Glomerular visceral epithelial cell (primary cell): ENCODE data around the gene PDIA5.

ENCODE experiments used
- DNase-seq: peaks from one replicate; pipeline ENCODE4 v3.0.0-alpha.2; 2016; ENCODE audit errors: extremely low spot score

Gene PDIA5

DNA sequence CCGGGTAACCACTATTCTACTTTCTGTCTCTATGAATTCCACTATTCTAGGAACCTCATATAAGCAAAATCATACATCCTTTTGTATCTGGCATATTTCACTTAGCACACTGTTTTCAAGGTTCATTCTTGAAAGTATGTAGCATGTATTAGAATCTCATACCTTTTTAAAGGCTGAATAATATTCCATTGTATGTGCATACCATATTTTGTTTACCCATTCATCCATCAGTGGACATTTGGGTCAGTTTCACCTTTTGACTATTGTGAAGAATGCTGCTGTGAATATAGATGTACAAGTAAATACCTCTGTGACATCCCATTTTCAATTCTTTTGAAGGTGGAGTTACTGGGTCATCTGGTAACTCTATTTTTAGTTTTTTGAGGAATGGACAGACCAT lies 98.3 kb downstream of the PDIA5 start:
- DNase-seq, result no peak

DNA sequence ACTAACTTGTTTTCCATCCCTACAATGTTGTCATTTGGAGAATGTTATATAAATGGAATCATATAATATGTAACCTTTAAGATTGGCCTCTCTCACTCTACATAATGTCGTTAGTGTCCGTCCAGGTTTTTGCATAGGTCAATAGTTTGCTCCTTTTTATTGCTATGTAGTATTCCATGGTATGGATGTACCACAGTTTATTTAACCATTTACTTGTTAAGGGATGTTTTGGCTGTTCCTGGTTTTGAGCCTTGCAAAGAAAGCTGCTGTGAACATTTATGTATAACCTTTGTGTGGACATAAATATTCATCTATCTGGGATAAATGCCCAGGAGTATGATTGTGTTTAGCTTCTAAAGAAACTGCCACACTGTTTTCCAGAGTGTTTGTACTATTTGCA lies 100.9 kb downstream of the PDIA5 start:
- no peak for DNase-seq

DNA sequence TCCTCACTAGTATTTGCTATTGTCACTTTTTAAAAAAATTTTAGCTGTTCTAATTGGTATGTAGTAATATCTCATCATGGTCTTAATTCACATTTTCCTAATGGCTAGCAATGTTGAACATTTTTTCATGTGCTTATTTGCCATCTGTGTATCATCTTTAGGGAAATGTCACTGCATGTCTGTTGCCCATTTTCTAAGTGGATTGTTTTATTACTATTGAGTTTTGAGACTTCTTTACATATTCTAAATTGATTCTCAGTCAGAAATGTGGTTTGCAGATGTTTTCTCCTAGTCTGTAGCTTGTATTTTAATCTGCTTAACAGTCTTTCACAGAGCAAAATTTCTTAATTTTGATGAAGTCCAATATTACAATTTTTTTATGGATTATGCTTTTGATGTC lies 101.3 kb downstream of the PDIA5 start:
- no peak for DNase-seq

DNA sequence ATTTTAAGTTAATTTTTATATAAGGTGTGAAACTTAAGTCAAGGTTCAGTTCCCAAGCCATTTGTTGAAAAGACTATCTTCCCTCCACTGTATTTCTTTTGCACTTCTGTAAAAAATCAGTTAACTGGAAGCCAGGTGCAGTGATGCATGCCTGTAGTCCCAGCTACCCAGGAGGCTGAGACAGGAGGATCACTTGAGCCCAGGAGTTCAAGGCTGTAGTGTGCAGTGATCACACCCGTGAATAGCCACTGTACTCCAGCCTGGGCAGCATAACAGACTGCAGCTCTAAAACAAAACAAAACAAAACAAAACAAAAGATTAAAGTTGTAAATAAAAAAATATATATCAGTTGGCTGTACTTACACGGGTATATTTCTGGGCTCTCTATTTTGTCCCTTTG lies 101.8 kb downstream of the PDIA5 start:
- no peak for DNase-seq

DNA sequence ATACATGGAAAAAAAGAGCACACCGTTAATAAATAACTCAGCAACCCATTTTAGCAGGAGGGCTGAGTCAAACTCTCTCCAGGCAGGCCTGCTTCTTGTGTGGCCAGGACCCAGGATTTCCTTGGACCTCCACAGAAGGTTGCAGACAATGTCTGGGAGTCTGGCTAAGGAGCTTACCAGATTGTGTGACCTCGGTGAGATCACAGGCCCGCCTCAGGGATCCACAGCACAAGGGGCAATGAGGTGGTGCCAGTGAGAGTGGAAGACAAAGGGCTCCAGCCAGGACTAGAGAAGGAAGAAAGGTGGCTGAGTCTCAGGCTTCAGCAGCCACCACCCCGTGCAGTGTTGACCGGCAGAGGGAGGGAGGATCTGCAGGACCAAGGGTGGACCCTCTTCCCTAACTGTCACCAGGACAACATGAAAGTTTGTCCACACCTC lies 102.7 kb downstream of the PDIA5 start:
- peak; percentile 80 for DNase-seq

DNA sequence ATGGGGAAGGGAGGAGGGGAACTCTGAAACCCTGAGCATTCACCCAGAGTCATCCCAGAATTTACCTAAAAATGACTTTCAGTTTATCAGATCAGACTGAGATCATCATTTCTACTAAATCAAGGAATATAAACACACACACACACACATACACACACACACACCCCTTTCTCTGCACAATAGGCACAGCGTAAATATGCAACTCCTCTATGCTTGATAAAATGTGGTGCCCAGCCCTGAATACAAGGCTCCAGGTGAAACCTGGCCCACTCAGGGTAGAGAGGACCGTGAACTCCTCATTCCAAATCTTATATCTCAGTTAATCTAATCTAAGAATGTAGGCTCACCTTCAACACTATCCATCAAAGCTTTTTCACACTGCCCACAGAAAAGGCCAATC lies 103.1 kb downstream of the PDIA5 start:
- no peak for DNase-seq

DNA sequence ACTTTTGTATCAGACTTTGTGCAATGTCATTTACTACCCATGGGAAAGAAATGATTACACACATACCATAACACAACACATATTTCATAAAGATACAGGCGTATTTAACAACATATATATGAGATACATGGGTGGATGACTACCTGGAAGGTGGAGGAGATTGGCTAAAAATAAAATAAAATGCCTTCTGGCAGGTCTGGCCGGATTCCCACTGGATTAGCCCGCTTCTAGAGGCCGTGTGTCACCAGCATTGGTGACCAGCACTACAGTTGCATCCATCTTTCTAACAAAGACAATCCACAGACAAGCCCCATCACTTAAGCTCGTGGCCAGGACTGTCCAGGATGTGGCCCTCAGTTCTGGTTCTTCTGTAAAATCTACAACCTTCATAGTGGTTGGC lies 114.0 kb downstream of the PDIA5 start:
- no peak for DNase-seq

DNA sequence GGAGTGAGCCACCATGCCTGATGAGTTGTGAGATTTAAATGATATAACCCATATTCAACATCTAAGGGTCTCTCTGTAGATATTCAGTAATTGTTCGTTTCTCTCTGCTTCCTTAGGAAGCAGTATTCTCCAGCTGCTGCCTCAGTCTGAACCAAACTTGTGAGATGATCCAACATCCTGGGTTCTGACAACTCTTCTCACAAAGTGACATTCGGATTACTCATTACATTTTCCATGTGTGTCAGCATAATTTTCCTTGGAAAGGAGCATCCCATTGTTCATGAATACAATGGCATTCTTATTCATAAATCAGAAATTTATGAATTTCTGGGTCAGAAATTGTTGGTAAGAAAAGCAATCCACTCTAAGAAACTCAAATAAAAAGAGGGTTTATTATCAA lies 119.9 kb downstream of the PDIA5 start:
- no peak for DNase-seq

DNA sequence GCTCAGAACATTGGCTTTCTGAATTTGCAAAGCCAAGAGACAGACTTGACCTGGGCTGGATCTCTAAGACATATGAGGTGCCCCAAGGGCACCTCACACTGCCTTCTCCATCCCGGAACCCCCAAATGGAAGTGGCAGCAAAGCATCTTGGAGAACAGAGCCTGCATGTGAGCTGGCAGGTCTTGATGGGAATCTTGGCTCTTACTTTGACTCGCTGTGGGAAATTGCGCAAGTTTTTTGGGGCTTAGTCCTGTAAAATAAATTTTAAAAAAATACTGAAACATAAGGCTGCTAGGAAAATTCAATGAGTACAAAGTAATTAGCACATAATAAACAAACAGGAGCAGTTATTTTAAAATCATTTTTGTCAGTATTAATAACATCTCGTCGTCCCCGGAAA lies 121.2 kb downstream of the PDIA5 start:
- DNase-seq, result no peak

DNA sequence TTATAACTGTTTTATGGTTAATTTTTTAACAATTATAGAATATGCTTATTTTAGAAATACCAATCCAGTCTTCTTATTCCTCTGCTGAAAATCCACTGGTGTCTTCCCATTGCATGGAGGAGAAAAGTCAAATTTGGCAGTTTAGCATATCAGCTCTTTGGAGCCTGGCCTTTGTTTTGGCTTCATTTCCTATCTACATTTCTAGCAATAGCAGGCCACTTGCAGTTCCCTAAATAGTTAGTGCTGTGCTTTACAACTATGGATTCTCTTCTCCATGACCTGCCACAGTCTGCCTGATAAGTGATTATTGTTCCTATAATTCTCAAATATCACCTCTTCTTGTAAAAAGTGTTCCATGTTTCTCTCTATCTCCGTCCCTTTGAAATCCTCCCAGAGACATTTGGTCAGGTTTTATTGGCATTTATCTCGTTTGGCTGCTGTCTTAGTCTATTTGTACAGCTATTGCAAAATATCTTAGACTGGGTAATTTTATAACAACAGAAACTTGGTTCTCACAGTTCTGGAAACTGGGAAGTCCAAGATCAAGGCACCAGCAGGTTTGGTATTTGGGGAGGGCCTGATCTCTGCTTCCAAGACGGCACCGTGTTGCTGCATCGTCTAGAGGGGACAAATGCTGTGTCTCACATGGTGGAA lies 126.8 kb downstream of the PDIA5 start:
- DNase-seq, result no peak

DNA sequence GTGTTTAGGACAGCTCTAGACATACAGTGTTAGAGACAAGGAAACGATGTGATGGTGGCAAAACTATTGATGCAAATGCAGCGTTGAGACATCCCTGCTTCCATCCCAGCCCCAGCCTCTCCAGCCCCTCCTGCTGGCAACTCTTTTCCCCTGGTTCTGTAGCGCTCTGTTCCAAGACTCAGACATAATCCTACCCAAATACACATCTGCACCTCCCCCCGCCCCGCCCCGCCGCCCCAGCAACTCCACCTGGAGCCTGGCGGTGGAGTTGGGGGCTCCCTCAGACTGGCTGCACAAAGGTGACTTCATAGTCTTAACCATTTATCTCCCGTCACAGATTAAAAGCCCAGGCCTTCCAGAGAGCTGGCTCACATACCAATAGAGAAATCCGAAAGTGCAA lies 127.7 kb downstream of the PDIA5 start:
- peak; percentile 22 for DNase-seq

DNA sequence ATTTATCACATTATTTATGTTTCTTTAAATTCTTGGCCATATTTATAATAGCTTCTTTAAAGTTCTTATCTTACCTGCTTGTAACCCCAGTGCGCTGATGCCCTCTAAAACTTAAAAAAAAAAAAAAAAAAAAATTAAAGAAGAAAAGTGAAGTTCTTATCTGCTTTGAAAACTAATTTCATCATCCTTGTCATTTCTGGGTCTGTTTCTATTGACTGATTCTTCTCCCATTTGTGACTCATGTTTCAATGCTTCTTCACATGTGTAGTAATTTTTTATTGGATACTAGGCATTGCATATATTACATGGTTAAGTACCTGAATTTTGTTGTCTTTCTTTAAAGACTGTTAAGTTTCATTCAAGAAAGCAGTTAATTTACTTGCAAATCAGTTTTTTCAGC lies 131.5 kb downstream of the PDIA5 start:
- no peak for DNase-seq

DNA sequence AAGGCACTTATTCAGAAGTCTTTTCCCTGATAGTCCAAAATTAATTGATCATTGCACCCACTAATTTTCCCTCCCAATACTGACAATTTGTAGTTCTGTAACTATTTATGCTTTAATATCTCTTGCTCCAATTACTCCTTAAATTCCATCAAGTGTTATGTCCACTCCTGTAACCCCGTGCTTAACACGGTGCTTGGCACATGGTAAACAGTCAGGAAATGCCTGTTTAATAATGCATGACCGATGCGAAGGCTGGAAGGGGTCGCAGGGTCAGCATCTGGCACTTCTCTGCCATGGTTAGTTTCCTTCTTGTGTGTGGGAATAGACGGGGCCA lies 134.4 kb downstream of the PDIA5 start:
- no peak for DNase-seq

DNA sequence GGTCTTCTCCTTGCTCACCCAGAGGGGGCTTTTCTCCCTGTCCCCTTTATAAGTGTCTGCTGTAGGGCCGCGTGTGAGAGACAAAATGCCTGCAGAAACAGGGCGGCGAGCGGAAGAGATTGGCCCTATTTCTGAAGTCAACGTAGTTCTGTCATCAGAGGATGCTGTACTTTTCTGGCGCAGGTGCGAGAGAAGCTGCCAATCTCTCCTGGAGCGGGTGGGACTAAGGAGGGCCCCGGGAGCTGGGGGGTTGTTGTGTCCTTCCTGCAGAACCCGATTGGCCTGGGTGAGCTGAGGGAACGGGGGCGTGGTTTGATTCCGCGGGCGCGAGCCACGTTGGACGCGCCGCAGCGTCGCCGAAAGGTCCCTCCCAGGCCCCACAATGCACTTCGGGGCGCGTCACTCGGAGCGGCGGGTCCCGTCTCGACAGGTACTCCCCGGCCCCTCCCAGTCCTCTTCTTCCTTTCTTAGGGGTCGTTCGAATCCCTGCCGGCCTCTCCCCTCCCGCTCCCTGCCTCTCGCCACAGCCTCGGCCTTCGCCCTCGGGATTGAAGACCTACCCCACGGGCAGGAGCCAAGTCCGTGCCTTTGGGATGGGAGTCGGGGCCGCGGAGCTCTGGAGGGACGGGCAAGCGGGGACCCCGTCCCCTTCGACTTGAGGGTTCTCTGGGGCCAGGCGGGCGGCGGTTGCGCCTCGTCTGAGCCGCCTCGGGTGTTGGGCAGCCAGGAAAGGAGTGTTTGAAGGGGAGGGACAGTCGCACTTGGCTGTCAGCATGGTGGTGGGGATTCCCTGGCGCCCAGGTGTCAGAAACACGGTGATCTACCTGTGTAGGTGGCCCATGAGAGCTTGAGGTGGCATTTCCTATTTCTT lies 135.0 kb downstream of the PDIA5 start, which contains the start of gene SEC22A:
Gene SEC22A, plus strand, starts transcription at position 387 of the 871 bp plus-strand sequence. CDS start 7,275 bp downstream, outside the sequence.
- peak; percentile 94 for DNase-seq

DNA sequence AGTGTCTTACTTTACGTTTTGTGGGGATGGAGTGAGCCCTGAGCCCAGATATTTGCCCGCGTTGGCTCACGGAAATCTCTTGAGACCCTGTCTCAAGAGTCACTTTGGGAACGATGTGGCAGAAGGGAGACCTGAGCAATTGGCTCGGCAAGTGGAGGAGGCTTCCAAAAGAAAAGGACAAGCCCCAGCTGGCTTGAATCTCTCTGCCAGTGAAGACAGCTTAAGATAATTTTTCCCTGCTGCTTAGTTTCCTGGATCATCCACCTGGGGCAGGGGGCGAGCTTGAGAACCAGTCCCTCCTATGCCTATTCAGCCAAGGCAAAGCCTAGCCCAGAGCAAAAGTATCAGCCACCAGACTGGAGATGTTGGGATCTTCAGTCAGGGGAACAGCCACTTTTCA lies 135.6 kb downstream of the PDIA5 start:
- DNase-seq, result peak; percentile 1
